RPMI7951 (cell line): ENCODE results near the gene ACP5. TPM values are rescaled to one million over a fixed set of nuclear protein-coding genes. Genes with fewer than 3 reads are reported as not detected.

Experiments
- DNase-seq: peaks from one replicate; pipeline ENCODE4 v3.0.0-alpha.2; 2012; ENCODE audit warnings: low read depth
- total RNA-seq: library from RNA; depleted of rRNA; stranded (reverse); fragments of >200 nt; shearing (Covaris generic); gene quantifications from 2 replicates; pipeline ENCODE4 v1.2.3, GENCODE V29; 2014; rRNA removed

The ACP5 gene
- total RNA-seq, 1 experiment from 2014 or later = 1.7 TPM

DNA sequence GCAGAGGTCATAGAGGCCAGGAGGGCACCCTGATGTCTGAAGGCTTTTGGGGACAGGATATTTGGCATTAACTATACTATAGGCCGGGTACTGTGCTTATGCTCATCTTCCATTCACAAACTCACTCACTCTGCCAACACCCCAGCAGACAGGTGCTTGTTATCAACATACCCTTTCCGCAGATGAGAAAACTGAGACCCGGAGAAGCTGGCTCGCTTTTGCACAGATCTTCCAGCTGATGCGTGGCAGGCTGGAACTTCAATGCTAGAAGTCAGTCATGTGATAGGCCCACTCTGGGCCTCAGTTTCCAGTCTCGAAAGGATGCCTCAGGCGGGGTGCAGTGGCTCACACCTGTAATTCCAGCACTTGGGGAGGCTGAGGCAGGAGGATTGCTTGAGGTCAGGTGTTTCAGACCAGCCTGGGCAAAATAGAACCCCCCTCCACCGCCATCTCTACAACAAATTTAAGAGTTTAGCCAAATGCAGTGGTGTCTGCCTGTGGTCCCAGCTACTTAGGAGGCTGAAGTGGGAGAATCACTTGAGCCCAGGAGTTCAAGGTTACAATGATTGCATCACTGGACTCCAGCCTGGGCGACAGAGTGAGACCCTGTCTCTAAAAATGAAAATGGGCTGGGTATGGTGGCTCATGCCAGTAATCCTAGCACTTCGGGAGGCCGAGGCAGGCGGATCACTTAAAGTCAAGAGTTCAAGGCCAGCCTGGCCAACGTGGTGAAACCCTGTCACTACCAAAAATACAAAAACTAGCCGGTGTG lies 29.3 kb downstream of the ACP5 start:
- DNase-seq = no peak

DNA sequence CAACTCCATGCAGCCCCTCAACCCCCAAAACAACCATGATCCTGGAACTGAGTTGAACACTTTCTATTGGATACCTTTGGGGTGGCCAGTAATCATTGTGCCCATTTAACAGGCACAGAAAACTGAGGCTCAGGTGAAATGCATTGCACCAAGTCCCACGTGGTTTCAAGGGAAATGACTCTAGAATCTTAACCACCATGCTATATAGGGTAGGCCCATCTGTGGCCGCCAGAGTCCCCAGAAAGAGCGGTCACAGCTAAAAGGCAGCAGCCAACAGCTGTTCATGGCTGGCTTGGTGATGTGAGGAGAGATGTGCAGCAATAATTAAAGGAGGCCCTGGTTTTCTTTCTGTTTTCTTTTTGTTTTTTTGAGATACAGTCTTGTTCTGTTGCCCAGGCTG lies 36.2 kb downstream of the ACP5 start:
- DNase-seq = no peak

DNA sequence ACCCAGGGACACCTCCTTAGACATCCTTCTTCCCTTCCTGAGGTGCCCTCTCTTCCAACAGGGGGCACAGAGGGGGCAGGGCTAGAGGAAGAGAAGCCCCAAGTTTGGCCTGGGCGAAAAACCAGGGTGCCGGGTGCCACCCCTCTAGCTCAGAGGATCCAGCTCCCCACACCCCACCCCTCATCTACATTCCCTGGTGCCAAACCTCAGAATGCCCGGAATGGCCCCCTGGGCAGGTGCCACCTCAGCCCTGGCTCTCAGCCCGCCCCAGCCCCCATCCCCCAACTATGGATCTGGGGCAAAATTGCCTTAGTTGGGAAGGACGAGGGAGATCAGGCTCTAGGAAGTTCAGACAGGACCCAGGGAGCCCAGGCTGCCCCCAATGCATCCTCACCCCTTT lies 36.8 kb downstream of the ACP5 start:
- no peak for DNase-seq

DNA sequence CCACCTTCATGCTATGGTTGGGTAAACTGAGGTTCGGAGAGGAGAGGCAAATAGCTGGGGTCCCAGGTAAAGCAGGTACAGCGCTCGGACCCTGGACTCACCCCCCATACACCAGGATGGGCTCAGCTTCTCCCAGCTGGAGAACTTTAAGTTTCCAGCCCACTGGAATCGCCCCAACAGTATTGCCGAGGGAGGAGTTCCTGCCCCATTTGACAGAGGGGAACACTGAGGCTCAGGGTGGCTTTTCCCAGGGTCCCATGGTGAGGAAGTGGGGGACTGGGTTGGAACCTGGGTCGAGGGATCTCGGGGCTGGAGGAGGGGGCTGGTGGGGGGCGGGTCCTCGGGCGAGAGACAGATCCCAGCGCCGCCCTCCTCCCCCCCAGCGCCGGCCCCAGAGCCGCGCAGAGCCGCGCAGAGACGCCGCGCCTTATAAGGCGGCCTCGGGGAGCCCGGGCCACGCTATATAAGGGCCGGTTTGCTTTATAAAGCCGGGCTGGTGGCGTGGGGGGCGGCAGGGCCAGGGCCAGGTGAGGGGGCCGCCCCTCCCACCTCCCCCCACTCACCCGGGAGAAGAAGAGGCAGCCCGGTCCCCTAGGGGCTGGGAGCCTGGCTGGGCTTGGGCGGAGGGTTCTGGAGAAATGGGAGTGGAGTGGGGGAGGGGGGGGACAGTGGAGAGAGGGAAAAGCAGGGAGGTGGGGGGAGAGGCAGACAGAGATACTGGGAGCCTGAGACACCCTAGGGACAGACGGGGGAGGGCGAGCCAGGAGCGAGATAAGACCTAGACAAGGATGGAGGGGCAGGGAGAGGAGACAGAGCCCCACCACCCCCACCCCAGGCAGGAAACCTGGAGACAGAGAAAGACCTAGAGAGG lies 37.7 kb downstream of the ACP5 start:
- no peak for DNase-seq

DNA sequence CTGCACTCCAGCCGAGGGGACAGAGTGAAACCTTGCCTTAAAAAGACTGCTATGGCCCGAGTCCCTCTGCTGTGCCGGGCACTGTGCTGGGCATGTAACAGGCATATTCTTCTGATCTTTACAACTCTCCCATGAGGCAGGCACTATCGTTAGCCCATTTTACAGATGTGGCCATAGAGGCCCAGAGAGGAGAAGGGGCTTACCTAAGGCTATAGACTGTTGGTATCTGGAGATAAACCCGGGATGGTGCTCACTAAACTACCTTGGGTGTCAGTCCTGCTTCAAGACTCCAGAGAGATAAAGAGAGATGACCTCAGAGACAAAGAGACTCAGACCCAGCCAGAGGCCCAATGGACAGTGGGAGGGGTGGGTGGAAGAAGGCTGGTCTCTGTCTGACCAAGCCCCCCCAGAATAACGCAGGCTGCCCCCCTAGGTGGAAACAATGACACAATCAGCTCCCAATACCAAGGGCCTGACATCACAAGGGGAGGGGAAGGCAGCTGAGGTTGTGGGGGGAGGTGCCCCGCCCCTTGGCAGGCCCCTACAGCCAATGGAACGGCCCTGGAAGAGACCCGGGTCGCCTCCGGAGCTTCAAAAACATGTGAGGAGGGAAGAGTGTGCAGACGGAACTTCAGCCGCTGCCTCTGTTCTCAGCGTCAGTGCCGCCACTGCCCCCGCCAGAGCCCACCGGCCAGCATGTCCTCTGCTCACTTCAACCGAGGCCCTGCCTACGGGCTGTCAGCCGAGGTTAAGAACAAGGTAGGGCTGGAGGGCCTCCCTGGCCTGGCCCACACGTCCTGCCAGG lies 39.0 kb downstream of the ACP5 start, which contains the start of gene CNN1:
Gene CNN1 (plus strand): TSS at position 620 of the 805 bp plus-strand sequence. CDS start 77 bp downstream, at position 697.
- DNase-seq = no peak

DNA sequence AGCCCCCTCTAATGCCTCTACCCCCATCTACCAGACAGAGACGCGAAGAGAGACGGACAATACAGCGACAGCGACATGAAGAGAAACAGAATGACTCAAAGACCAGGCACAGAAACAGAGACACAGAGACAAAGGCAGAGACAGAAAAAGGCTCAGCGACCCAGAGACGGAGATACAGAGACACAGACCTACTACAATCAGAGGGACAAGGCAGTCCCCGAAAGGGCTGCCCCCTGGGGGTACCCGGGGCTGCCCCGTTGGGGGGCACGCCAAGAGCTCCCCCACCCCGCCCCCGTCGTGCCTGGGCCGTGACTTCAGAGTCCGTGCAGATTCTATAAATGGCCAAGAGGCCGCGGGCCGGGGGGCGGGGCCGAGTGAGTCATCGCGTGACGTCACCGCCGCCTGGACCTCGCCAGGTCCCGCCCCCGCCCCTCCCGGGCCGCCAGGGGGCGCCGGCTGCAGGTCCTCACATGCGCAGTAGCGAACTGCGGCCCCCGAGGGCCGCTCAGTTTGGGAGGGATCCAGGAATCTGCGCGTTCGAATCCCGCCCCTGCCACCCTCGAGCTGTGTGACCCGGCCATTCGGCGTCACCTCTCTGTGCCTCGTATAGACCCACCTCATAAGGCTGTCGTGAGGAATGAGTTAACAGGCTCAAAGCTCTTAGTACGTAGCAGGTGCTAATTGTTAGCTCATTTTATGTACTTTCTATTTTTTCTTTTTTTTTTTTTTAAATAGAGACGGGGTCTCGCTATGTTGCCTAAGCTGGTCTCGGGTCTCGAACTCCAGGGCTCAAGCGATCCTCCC lies 41.5 kb downstream of the ACP5 start:
- DNase-seq = peak; percentile 85

DNA sequence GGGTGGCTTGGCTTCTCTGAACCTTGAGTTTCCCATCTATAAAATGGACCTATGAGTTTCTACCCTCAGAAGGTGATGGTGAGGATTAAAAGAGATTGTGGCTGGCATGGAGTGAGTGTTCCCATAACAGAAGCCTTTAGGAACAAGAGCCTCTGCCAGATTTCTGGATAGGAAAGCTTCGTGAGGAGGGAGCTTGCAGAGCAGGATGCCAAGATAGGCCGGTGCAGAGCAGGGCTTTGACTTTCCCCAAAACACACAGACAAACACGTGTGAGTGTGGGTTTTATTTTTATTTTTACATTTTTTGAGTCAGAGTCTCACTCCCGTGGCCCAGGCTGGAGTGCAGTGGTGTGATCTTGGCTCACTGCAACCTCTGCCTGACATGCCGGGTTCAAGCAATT lies 42.5 kb downstream of the ACP5 start:
- DNase-seq = no peak

DNA sequence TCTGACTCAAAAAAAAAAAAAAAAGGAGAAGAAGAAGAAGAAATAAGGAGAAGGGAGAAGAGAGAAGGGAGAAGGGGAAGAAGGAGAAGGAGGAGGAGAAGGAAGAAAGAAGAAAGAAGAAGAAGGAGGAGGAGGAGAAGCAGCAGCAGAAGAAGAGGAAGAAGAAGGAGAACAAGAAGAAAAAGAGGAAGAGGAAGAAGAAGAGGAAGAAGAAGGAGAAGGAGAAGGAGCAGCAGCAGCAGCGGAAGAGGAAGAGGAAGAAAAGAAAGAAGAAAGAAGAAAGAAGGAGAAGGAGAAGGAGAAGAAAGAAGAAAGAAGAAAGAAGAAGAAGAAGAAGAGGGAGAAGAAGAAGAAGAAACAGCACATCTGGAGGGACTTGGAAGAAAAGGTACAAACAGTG lies 42.9 kb downstream of the ACP5 start:
- DNase-seq = no peak

DNA sequence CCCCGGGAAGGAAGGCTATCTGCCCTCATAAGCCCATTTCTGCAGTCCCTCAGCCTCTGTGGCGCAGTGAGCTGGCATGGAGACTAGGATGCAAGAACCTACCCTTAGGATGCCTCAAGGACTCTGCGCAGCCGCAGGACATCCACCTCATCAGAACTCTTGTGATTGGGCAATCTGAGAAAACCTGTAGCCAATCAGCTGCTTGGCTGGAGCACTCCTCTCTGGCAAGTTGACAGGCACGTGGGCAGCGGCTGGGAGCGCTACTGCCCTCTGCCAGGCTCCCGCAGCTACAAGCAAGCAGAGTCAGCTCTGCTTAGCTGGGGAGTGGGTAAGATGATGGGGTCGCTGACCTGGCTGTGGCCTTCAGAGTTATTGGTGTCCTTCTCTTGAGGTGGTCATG lies 47.0 kb downstream of the ACP5 start:
- peak; percentile 61 for DNase-seq

DNA sequence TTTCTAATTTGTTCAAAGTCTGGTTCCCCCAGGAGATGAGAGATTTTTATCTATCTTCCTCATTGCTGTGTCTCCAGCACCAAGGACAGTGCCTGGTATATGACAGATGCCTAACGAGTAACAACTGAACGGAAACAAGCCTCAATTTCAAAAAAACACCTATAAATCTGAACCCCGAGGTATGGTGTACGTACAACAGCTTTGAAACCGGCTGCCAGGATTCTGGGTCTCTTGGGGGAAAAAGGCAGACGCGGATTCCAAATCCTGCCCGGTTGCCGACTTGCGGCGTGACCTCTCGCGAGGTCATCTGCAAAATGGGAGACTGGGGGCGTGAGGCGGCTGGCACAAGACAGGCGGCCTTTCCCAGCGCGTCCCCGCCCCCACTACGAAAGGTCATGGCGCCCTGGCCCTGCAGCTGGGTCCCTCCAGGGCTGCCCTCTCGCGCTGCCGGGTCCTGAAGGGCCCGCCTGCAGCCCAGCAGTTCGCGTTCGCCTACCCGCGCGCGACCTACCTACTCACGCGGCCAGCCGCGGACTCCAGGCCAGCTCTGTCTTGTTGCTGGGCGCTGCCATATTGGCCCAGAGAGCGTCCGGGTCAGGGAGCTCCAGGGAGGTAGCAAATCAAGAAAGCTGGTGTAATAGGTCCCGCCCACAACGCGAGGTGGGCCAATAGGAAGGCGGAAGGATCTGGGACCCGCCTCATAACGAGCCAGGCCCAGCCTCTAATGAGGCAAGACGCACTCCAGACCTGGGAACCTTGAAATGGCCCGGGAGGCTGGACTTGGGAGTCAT lies 48.7 kb downstream of the ACP5 start, which contains the start of gene ECSIT:
Gene ECSIT (minus strand): TSS at position 584 of the 791 bp plus-strand sequence. CDS start 9,964 bp downstream, outside the sequence.
- DNase-seq = peak; percentile 99

Other genes starting within 250 kb of the ACP5 start
- 6.2 and 7.5 TPM in 2 replicates for gene RAB3D, start 238.0 kb downstream of the ACP5 start, total RNA-seq
- gene TMEM205, start 231.4 kb downstream of the ACP5 start, total RNA-seq = 211 and 255 TPM in 2 replicates
- gene CCDC159, start 231.1 kb downstream of the ACP5 start, total RNA-seq = 4.3 and 4.8 TPM in 2 replicates
- gene PLPPR2, start 222.2 kb downstream of the ACP5 start, total RNA-seq = 14.1 and 17.3 TPM in 2 replicates
- gene SWSAP1, start 203.0 kb downstream of the ACP5 start, total RNA-seq = 2.0 and 3.0 TPM in 2 replicates
- 21.2 and 22.9 TPM in 2 replicates for gene EPOR, start 193.3 kb downstream of the ACP5 start, total RNA-seq
- gene RGL3, start 158.3 kb downstream of the ACP5 start, total RNA-seq = 3.3 and 4.2 TPM in 2 replicates
- 2.3 and 3.1 TPM in 2 replicates for gene ODAD3, start 142.5 kb downstream of the ACP5 start, total RNA-seq
- gene PRKCSH, start 142.0 kb downstream of the ACP5 start, total RNA-seq = 88.3 and 94.3 TPM in 2 replicates
- not detected in 2 replicates for gene ELAVL3, start 96.6 kb downstream of the ACP5 start, total RNA-seq
- 5.9 and 6.0 TPM in 2 replicates for gene ZNF653, start 71.8 kb downstream of the ACP5 start, total RNA-seq
- gene ECSIT, start 48.5 kb downstream of the ACP5 start, total RNA-seq = 47.9 and 51.2 TPM in 2 replicates
- gene CNN1, start 38.8 kb downstream of the ACP5 start, total RNA-seq = 0.96 and 3.0 TPM in 2 replicates
- gene ELOF1, start 18.4 kb downstream of the ACP5 start, total RNA-seq = 62.6 and 108 TPM in 2 replicates
- 16.6 and 17.3 TPM in 2 replicates for gene ZNF627, start 19.8 kb upstream of the ACP5 start, total RNA-seq
- gene ZNF823, start 161.3 kb upstream of the ACP5 start, total RNA-seq = 7.9 and 11.5 TPM in 2 replicates
- 5.4 and 8.6 TPM in 2 replicates for gene ZNF441, start 189.4 kb upstream of the ACP5 start, total RNA-seq
- gene ZNF491, start 220.9 kb upstream of the ACP5 start, total RNA-seq = 1.9 and 2.5 TPM in 2 replicates
- gene ZNF440, start 236.6 kb upstream of the ACP5 start, total RNA-seq = 6.7 and 6.8 TPM in 2 replicates